Astrocyte (in vitro differentiated cells and primary cell): Measurements from ENCODE around the gene KIRREL3. TPM values are rescaled to one million over a fixed set of nuclear protein-coding genes. Genes with fewer than 3 reads are reported as not detected.

Source experiments
- DNase-seq: peaks from one replicate; pipeline ENCODE4 v3.0.0-alpha.2; 2010; ENCODE audit warnings: low read depth
- FAIRE-seq: peaks from 2 replicates; lab custom pipeline; 2011; peaks lifted over from hg19 to GRCh38; lab: Jason Lieb, UNC
- H2AFZ ChIP-seq: 2 replicates; pipeline ENCODE4 v1.6.0; 2012; ENCODE audit warnings: low read depth, low read length, inconsistent platforms
- H3K27ac ChIP-seq: 2 replicates; pipeline ENCODE4 v1.5.1; 2011; ENCODE audit warnings: low read depth, low read length, inconsistent platforms
- H3K27me3 ChIP-seq: 2 replicates; pipeline ENCODE4 v1.6.0; 2011; ENCODE audit warnings: low read length, inconsistent platforms; ENCODE audit not compliant: insufficient read depth
- H3K36me3 ChIP-seq: 2 replicates; pipeline ENCODE4 v1.5.1; 2011; ENCODE audit warnings: low read length, inconsistent platforms; ENCODE audit not compliant: insufficient read depth
- H3K4me1 ChIP-seq: 2 replicates; pipeline ENCODE4 v1.5.1; 2011; ENCODE audit warnings: low read length, inconsistent platforms; ENCODE audit not compliant: insufficient read depth
- H3K4me2 ChIP-seq: 2 replicates; pipeline ENCODE4 v1.6.0; 2012; ENCODE audit warnings: low read length, inconsistent platforms
- H3K4me3 ChIP-seq: 2 replicates; pipeline ENCODE4 v1.5.1; 2011; ENCODE audit warnings: low read depth, mild to moderate bottlenecking, low read length, inconsistent platforms; ENCODE audit not compliant: insufficient read depth
- H3K79me2 ChIP-seq: 2 replicates; pipeline ENCODE4 v1.6.0; 2012; ENCODE audit warnings: mild to moderate bottlenecking, low read length, inconsistent platforms; ENCODE audit not compliant: insufficient read depth
- H3K9ac ChIP-seq: 2 replicates; pipeline ENCODE4 v1.6.0; 2012; ENCODE audit warnings: mild to moderate bottlenecking, low read length, inconsistent platforms
- H3K9me3 ChIP-seq: 2 replicates; pipeline ENCODE4 v1.5.1; 2012; ENCODE audit warnings: low read depth, mild to moderate bottlenecking, low read length, inconsistent platforms; ENCODE audit not compliant: insufficient read depth
- H4K20me1 ChIP-seq: 2 replicates; pipeline ENCODE4 v1.6.0; 2012; ENCODE audit warnings: low read length, inconsistent platforms; ENCODE audit not compliant: insufficient read depth
- H3K27ac Mint-ChIP-seq: one replicate; pipeline ENCODE4 v1.8.0; 2021; ENCODE audit warnings: mild to moderate bottlenecking, mixed read lengths; ENCODE audit not compliant: unreplicated experiment
- H3K27me3 Mint-ChIP-seq: one replicate; pipeline ENCODE4 v1.8.0; 2021; ENCODE audit warnings: low read depth, mixed read lengths; ENCODE audit not compliant: unreplicated experiment
- H3K36me3 Mint-ChIP-seq: one replicate; pipeline ENCODE4 v1.8.0; 2021; ENCODE audit warnings: low read depth, mixed read lengths; ENCODE audit not compliant: unreplicated experiment
- H3K4me1 Mint-ChIP-seq: one replicate; pipeline ENCODE4 v1.8.0; 2021; ENCODE audit warnings: low read depth, mixed read lengths; ENCODE audit not compliant: unreplicated experiment
- H3K4me3 Mint-ChIP-seq: one replicate; pipeline ENCODE4 v1.8.0; 2021; ENCODE audit warnings: mild to moderate bottlenecking, moderate library complexity, mixed read lengths; ENCODE audit not compliant: unreplicated experiment
- H3K9me3 Mint-ChIP-seq: one replicate; pipeline ENCODE4 v1.8.0; 2021; ENCODE audit warnings: mild to moderate bottlenecking, mixed read lengths; ENCODE audit not compliant: unreplicated experiment
- CTCF ChIP-seq: IDR thresholded peaks from 2 replicates; pipeline ENCODE4 v1.5.1; 2011; ENCODE audit warnings: low read depth, mild to moderate bottlenecking, inconsistent platforms, low read length, moderate library complexity; ENCODE audit not compliant: insufficient read depth
- EZH2 ChIP-seq: IDR thresholded peaks from 2 replicates; pipeline ENCODE4 v1.6.1; 2012; ENCODE audit warnings: mild to moderate bottlenecking, low read length, inconsistent platforms; ENCODE audit not compliant: insufficient read depth
- total RNA-seq: library from RNA; stranded (reverse); gene quantifications from 2 replicates; pipeline ENCODE4 v1.2.1, GENCODE V29; 2021

The KIRREL3 gene
- total RNA-seq, 1 donor from 2014 or later: 0.91 TPM

GRCh38 chr11:126664643-126665042 lies 335.9 kb downstream of the KIRREL3 start:
- TF ChIP-seq EZH2 (no peak), CTCF (no peak)
- DNase-seq (no peak), FAIRE-seq (no peak)
- no peaks in the 10 kb centered on the region for H4K20me1 ChIP-seq
- H2AFZ ChIP-seq: no peak overlapping the region
- Mint-ChIP-seq H3K27me3 (peaks cover 31% of the 10 kb centered on the region), H3K36me3 (no peaks in the 10 kb centered on the region), H3K9me3 (peaks cover 5% of the 10 kb centered on the region), H3K27ac (no peak overlapping the region), H3K4me1 (peaks cover 2% of the 10 kb centered on the region), H3K4me3 (no peak overlapping the region)
- no peaks in the 10 kb centered on the region for H3K4me1 ChIP-seq
- H3K27ac ChIP-seq: no peak overlapping the region
- H3K9me3 ChIP-seq: no peaks in the 10 kb centered on the region
- H3K79me2 ChIP-seq: no peaks in the 10 kb centered on the region
- no peaks in the 10 kb centered on the region for H3K36me3 ChIP-seq
- H3K4me3 ChIP-seq: no peak overlapping the region
- H3K4me2 ChIP-seq: no peak overlapping the region
- no peaks in the 10 kb centered on the region for H3K27me3 ChIP-seq
- H3K9ac ChIP-seq: no peak overlapping the region

- H3K4me2 ChIP-seq: no peak overlapping the region
- Mint-ChIP-seq H3K4me3 (no peak overlapping the region), H3K9me3 (peaks cover 5% of the 10 kb centered on the region), H3K27me3 (peaks cover 28% of the 10 kb centered on the region), H3K4me1 (no peaks in the 10 kb centered on the region), H3K36me3 (no peaks in the 10 kb centered on the region), H3K27ac (no peak overlapping the region)
- DNase-seq (no peak), FAIRE-seq (no peak)
- no peak overlapping the region for H3K4me3 ChIP-seq
- no peaks in the 10 kb centered on the region for H3K36me3 ChIP-seq
- H3K27ac ChIP-seq: no peak overlapping the region
- no peaks in the 10 kb centered on the region for H3K9me3 ChIP-seq
- H3K27me3 ChIP-seq: no peaks in the 10 kb centered on the region
- no peaks in the 10 kb centered on the region for H3K79me2 ChIP-seq
- no peaks in the 10 kb centered on the region for H3K4me1 ChIP-seq
- H3K9ac ChIP-seq: no peak overlapping the region
- no peaks in the 10 kb centered on the region for H4K20me1 ChIP-seq
- TF ChIP-seq CTCF (no peak), EZH2 (no peak)
- no peak overlapping the region for H2AFZ ChIP-seq
Measured at GRCh38 chr11:126663749-126664592, 336.6 kb downstream of the KIRREL3 start.
